ENCODE data around the gene VCAN. TPM values are rescaled to one million over a fixed set of nuclear protein-coding genes. Genes with fewer than 3 reads are reported as not detected.
A peak's percentile ranks its signal among the peaks of the same experiment; 100 is the strongest.

Gene VCAN
- 10 to 100 TPM in 2 of 4 donors, 1 to 10 TPM in 2; 9.4 to 49.2 (median 10.9) TPM for total RNA-seq

GRCh38 chr5:83471405-83472212, at the start of gene VCAN:
TSS of gene VCAN (plus strand) at chr5:83471744. CDS start at chr5:83483519, 11,775 bp downstream.
- Histone ChIP-seq H3K4me1 (peaks cover 4 to 42% (median 25%) of the 10 kb centered on the region in 4 donors), H3K4me3 (peak within 1 kb of the TSS in 3 of 4 donors; percentile 26 to 53 (median 29)), H3K27ac (peak within 1 kb of the TSS; percentile 50 to 79 (median 65)), H3K36me3 (no peaks in the 10 kb centered on the region), H3K27me3 (peaks cover 91% of the 10 kb centered on the region), H3K9me3 (no peaks in the 10 kb centered on the region)
- DNase-seq, result peak; percentile 25
- TF ChIP-seq CTCF (IDR thresholded peaks at IDR 0.05) (no peak), POLR2AphosphoS5 (IDR thresholded peaks at IDR 0.05) (peak in 1 of 3 donors; percentile 71), EP300 (IDR thresholded peaks at IDR 0.05; ENCODE audit: low read depth) (no peak), POLR2A (IDR thresholded peaks at IDR 0.05) (no peak)
- WGBS, 2 donors (ENCODE audit: low coverage in 1 of 2), result 10 to 19% methylated on average over 18 to 43 of the region's 43 CpGs
- intact Hi-C loops (cut with DNase I; ENCODE audit: low total_unique reads), result no loop called here
- in situ Hi-C loops (cut with MboI; ENCODE audit: low pct_ligation_motif_present in 1 of 4, low pct_unique_long_range_greater_than_20kb in 1 of 4, low sequenced_read_pairs in 3 of 4), result no loop called here

- Histone ChIP-seq H3K27ac (no peak overlapping the region), H3K9me3 (no peaks in the 10 kb centered on the region), H3K4me3 (no peak overlapping the region), H3K36me3 (no peaks in the 10 kb centered on the region), H3K27me3 (no peaks in the 10 kb centered on the region), H3K4me1 (no peaks in the 10 kb centered on the region)
- no peak for DNase-seq
- in situ Hi-C loops (cut with MboI; ENCODE audit: low pct_ligation_motif_present in 1 of 4, low pct_unique_long_range_greater_than_20kb in 1 of 4, low sequenced_read_pairs in 3 of 4) (loop anchor here in 1 of 4 donors (10.0 kb wide), 1 partner anchor 1067 kb away; no protein-coding TSS in a partner anchor), intact Hi-C loops (cut with DNase I; ENCODE audit: low total_unique reads) (no loop called here)
- TF ChIP-seq EP300 (IDR thresholded peaks at IDR 0.05; ENCODE audit: low read depth) (no peak), POLR2A (IDR thresholded peaks at IDR 0.05) (no peak), CTCF (IDR thresholded peaks at IDR 0.05) (no peak), POLR2AphosphoS5 (IDR thresholded peaks at IDR 0.05) (no peak)
- WGBS, 2 donors (ENCODE audit: low coverage in 1 of 2), result 95 to 100% methylated on average over 1 of the region's 1 CpG
These were observed 49.3 kb upstream of the VCAN start for GRCh38 chr5:83422284-83422683.

GRCh38 chr5:83426855-83427254, 44.7 kb upstream of the VCAN start:
- H3K9me3 ChIP-seq, result no peaks in the 10 kb centered on the region
- no peaks in the 10 kb centered on the region for H3K36me3 ChIP-seq
- no peak overlapping the region for H3K27ac ChIP-seq
- in situ Hi-C loops (cut with MboI; ENCODE audit: low pct_ligation_motif_present in 1 of 4, low pct_unique_long_range_greater_than_20kb in 1 of 4, low sequenced_read_pairs in 3 of 4), result loop anchor here in 3 of 4 donors (5.0 to 25.0 kb wide), 4 partner anchors 790 to 1072 kb away; no protein-coding TSS in a partner anchor
- no peaks in the 10 kb centered on the region for H3K4me1 ChIP-seq
- H3K4me3 ChIP-seq, result no peak overlapping the region
- no peaks in the 10 kb centered on the region for H3K27me3 ChIP-seq
- intact Hi-C loops (cut with DNase I; ENCODE audit: low total_unique reads), result no loop called here
- DNase-seq, result no peak
- TF ChIP-seq POLR2AphosphoS5 (IDR thresholded peaks at IDR 0.05) (no peak), CTCF (IDR thresholded peaks at IDR 0.05) (no peak), EP300 (IDR thresholded peaks at IDR 0.05; ENCODE audit: low read depth) (no peak), POLR2A (IDR thresholded peaks at IDR 0.05) (no peak)
- 76 to 86% methylated on average over 1 of the region's 1 CpG for WGBS, 2 donors (ENCODE audit: low coverage in 1 of 2)

- Histone ChIP-seq H3K27ac (no peak overlapping the region), H3K36me3 (no peaks in the 10 kb centered on the region), H3K4me3 (no peak overlapping the region), H3K27me3 (no peaks in the 10 kb centered on the region), H3K9me3 (no peaks in the 10 kb centered on the region), H3K4me1 (no peaks in the 10 kb centered on the region)
- in situ Hi-C loops (cut with MboI; ENCODE audit: low pct_ligation_motif_present in 1 of 4, low pct_unique_long_range_greater_than_20kb in 1 of 4, low sequenced_read_pairs in 3 of 4) (loop anchor here in 3 of 4 donors (5.0 to 25.0 kb wide), 4 partner anchors 791 to 1073 kb away; no protein-coding TSS in a partner anchor), intact Hi-C loops (cut with DNase I; ENCODE audit: low total_unique reads) (no loop called here)
- TF ChIP-seq CTCF (IDR thresholded peaks at IDR 0.05) (no peak), POLR2A (IDR thresholded peaks at IDR 0.05) (no peak), POLR2AphosphoS5 (IDR thresholded peaks at IDR 0.05) (no peak), EP300 (IDR thresholded peaks at IDR 0.05; ENCODE audit: low read depth) (no peak)
- WGBS, 2 donors (ENCODE audit: low coverage in 1 of 2), result 85 to 87% methylated on average over 1 of the region's 1 CpG
- DNase-seq, result no peak
These were observed 43.4 kb upstream of the VCAN start for GRCh38 chr5:83428126-83428525.

Data from transverse colon (tissue), 4 donors.